Gastroesophageal sphincter (tissue), 3 donors: ENCODE measurements around the gene INPP5A.

Experiments used
- EP300 ChIP-seq: sonication (generic); formaldehyde crosslinking; IDR thresholded peaks from one replicate; pipeline ENCODE4 v1.6.1; 2017; ENCODE audit warnings: antibody characterized with exemption, mild to moderate bottlenecking
- POLR2A ChIP-seq, 2 donors: fragments of 450-650 bp; IDR thresholded peaks; one replicate each; pipeline ENCODE4 v1.6.1; 2017; ENCODE audit warnings: antibody characterized with exemption in 2 of 2, mild to moderate bottlenecking in 2 of 2, moderate library complexity in 1 of 2
- POLR2AphosphoS5 ChIP-seq: sonication (generic); formaldehyde crosslinking; IDR thresholded peaks from one replicate; pipeline ENCODE4 v1.6.1; 2017; ENCODE audit warnings: antibody characterized with exemption
- TF ChIP-seq, protein P1 (sequence below), 4 experiments: fragments of 200-600 bp in 2 of 4; fragments of 450-650 bp in 2 of 4; sonication (generic) in 1 of 4; IDR thresholded peaks; one replicate each; pipeline ENCODE4 v1.5.1; 2017 to 2019; ENCODE audit warnings: antibody characterized with exemption in 4 of 4, mild to moderate bottlenecking in 2 of 4, moderate library complexity in 2 of 4

DNA sequence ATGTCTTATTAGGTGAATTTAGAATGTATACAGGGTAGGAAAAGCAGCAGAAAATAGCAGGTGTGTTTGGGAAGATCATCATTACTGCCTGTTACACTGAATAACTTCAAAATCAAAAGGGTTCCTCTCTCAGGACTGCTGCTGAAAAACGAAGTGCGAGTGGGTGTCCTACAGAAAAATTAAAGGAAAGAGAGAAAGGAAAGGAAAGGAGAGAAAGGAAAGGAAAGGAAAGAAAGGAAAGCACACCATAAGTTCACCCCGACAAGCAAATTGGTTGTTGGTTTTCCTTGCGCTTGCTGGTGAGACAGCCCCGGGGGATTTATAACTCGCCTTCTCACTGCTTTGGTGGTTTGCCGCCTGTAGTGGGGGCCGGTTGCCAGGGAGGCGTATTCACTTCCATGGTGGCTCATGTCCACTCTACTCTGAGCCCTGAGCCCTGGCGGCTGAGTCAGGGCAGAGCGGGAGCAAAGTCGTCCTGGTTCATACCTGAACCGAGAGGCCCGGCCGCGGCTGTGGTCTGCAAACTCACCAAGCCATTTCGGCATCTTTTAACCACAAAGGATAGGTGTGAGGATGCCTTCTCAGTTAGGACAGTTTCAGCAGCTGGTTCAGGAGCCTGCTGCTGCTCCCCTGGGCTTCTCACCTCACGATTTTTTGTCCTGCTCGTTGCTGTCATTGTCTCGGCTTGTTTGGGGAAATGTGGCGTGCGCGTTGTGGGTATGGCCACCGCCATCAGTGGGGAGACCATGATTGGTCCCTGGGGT, 26.1 kb downstream of the INPP5A start:
- TF ChIP-seq, protein P1, sequence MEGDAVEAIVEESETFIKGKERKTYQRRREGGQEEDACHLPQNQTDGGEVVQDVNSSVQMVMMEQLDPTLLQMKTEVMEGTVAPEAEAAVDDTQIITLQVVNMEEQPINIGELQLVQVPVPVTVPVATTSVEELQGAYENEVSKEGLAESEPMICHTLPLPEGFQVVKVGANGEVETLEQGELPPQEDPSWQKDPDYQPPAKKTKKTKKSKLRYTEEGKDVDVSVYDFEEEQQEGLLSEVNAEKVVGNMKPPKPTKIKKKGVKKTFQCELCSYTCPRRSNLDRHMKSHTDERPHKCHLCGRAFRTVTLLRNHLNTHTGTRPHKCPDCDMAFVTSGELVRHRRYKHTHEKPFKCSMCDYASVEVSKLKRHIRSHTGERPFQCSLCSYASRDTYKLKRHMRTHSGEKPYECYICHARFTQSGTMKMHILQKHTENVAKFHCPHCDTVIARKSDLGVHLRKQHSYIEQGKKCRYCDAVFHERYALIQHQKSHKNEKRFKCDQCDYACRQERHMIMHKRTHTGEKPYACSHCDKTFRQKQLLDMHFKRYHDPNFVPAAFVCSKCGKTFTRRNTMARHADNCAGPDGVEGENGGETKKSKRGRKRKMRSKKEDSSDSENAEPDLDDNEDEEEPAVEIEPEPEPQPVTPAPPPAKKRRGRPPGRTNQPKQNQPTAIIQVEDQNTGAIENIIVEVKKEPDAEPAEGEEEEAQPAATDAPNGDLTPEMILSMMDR (IDR thresholded peaks at IDR 0.05), result no peak
- TF ChIP-seq POLR2AphosphoS5, result no peak
- no peak for TF ChIP-seq POLR2A (IDR thresholded peaks at IDR 0.05)
- TF ChIP-seq EP300, result no peak
